Liver (tissue), 3 donors: ENCODE data around the gene SCUBE1.

Source experiments
- ATF3 ChIP-seq: IDR thresholded peaks from 2 replicates; pipeline ENCODE4 v1.6.1; 2016; ENCODE audit warnings: antibody characterized with exemption
- CTCF ChIP-seq: fragments of 150-350 bp; IDR thresholded peaks from 2 replicates; pipeline ENCODE4 v1.5.1; 2017; ENCODE audit warnings: improper control_type of control experiment, low read depth, low read length; ENCODE audit not compliant: missing input control
- REST ChIP-seq: IDR thresholded peaks from 2 replicates; pipeline ENCODE4 v1.6.1; 2016; ENCODE audit warnings: antibody characterized with exemption, mild to moderate bottlenecking
- SP1 ChIP-seq: IDR thresholded peaks from 2 replicates; pipeline ENCODE4 v1.6.1; 2018; ENCODE audit warnings: antibody characterized with exemption, mild to moderate bottlenecking
- donor health status: healthy.
- donor health status: healthy.

- TF ChIP-seq SP1, result no peak
- TF ChIP-seq CTCF, result no peak
- TF ChIP-seq REST, result no peak
- TF ChIP-seq ATF3, result no peak
Observed at GRCh38 chr22:43387815-43388214, 44.6 kb upstream of the SCUBE1 start.
